Neural progenitor cell (in vitro differentiated cells): ENCODE data around the gene PDGFRB. TPM values are rescaled to one million over a fixed set of nuclear protein-coding genes. Genes with fewer than 3 reads are reported as not detected.

ENCODE experiments used
- DNase-seq: peaks from one replicate; pipeline ENCODE4 v3.0.0-alpha.2; 2016; ENCODE audit warnings: low spot score
- H2AFZ ChIP-seq: fragments of 200-600 bp; sonication (generic); replicated peaks from 2 replicates; pipeline ENCODE4 v1.6.1; 2016; ENCODE audit warnings: antibody characterized with exemption
- H3F3A ChIP-seq: fragments of 200-600 bp; sonication (generic); 2 replicates; pipeline ENCODE4 v1.6.1; 2016; ENCODE audit warnings: antibody characterized with exemption, low read depth
- H3K27ac ChIP-seq: fragments of 200-600 bp; sonication (generic); 2 replicates; pipeline ENCODE4 v1.5.1; 2016; ENCODE audit warnings: mild to moderate bottlenecking
- H3K27me3 ChIP-seq: fragments of 200-600 bp; sonication (generic); 2 replicates; pipeline ENCODE4 v1.6.1; 2016; ENCODE audit warnings: mild to moderate bottlenecking, moderate library complexity
- H3K36me3 ChIP-seq: fragments of 200-600 bp; sonication (generic); 2 replicates; pipeline ENCODE4 v1.5.1; 2016
- H3K4me1 ChIP-seq: fragments of 200-600 bp; sonication (generic); 2 replicates; pipeline ENCODE4 v1.6.1; 2016; ENCODE audit warnings: mixed run types
- H3K4me2 ChIP-seq: fragments of 200-600 bp; sonication (generic); 2 replicates; pipeline ENCODE4 v1.6.1; 2016
- H3K4me3 ChIP-seq: fragments of 200-600 bp; sonication (generic); 2 replicates; pipeline ENCODE4 v1.5.1; 2016
- H3K79me2 ChIP-seq: fragments of 200-600 bp; sonication (generic); 2 replicates; pipeline ENCODE4 v1.6.1; 2016; ENCODE audit warnings: low read depth
- H3K9ac ChIP-seq: fragments of 200-600 bp; sonication (generic); 2 replicates; pipeline ENCODE4 v1.6.1; 2016
- H3K9me3 ChIP-seq: fragments of 200-600 bp; sonication (generic); 2 replicates; pipeline ENCODE4 v1.5.1; 2016; ENCODE audit warnings: low read depth
- H4K20me1 ChIP-seq: fragments of 200-600 bp; sonication (generic); 2 replicates; pipeline ENCODE4 v1.6.1; 2016; ENCODE audit warnings: low read depth
- H3K27ac Mint-ChIP-seq: 3 replicates; pipeline ENCODE4 v1.8.0; 2021; ENCODE audit warnings: mixed read lengths
- H3K27me3 Mint-ChIP-seq: 2 replicates; pipeline ENCODE4 v1.8.0; 2022; ENCODE audit warnings: low read depth, mild to moderate bottlenecking, inconsistent platforms, moderate library complexity, mixed read lengths; ENCODE audit not compliant: insufficient read depth
- H3K36me3 Mint-ChIP-seq: 3 replicates; pipeline ENCODE4 v1.8.0; 2021; ENCODE audit warnings: mixed read lengths
- H3K4me1 Mint-ChIP-seq: 3 replicates; pipeline ENCODE4 v1.8.0; 2021; ENCODE audit warnings: mixed read lengths
- H3K4me3 Mint-ChIP-seq: 3 replicates; pipeline ENCODE4 v1.8.0; 2021; ENCODE audit warnings: mild to moderate bottlenecking, moderate library complexity, mixed read lengths
- H3K9me3 Mint-ChIP-seq: 3 replicates; pipeline ENCODE4 v1.8.0; 2020; ENCODE audit warnings: mixed read lengths
- CTCF ChIP-seq: fragments of 200-600 bp; sonication (generic); IDR thresholded peaks from 2 replicates; pipeline ENCODE4 v1.5.1; 2017; ENCODE audit warnings: antibody characterized with exemption, mild to moderate bottlenecking
- EZH2 ChIP-seq: fragments of 200-600 bp; sonication (generic); IDR thresholded peaks from 2 replicates; pipeline ENCODE4 v1.6.1; 2017; ENCODE audit warnings: antibody characterized with exemption, mild to moderate bottlenecking, moderate library complexity
- EZH2phosphoT487 ChIP-seq: fragments of 200-600 bp; sonication (generic); IDR thresholded peaks from 2 replicates; pipeline ENCODE4 v1.6.1; 2017; ENCODE audit warnings: antibody characterized with exemption
- total RNA-seq: library from RNA; depleted of rRNA; stranded (reverse); fragments of >200 nt; gene quantifications from 2 replicates; pipeline ENCODE4 v1.2.3, GENCODE V29; 2015; ENCODE audit warnings: low replicate concordance

The PDGFRB gene
- total RNA-seq, 1 donor from 2014 or later: 8.9 TPM

- Mint-ChIP-seq H3K36me3 (no peaks in the 10 kb centered on the region), H3K4me3 (peak overlapping the region; percentile 31), H3K27me3 (peaks cover 3% of the 10 kb centered on the region), H3K4me1 (peaks cover 37% of the 10 kb centered on the region), H3K9me3 (no peaks in the 10 kb centered on the region), H3K27ac (peak overlapping the region; percentile 59)
- no peaks in the 10 kb centered on the region for H4K20me1 ChIP-seq
- H3K27me3 ChIP-seq: no peaks in the 10 kb centered on the region
- no peak overlapping the region for H3K27ac ChIP-seq
- TF ChIP-seq EZH2 (no peak), CTCF (no peak), EZH2phosphoT487 (no peak)
- no peak overlapping the region for H3K4me3 ChIP-seq
- H3K36me3 ChIP-seq: no peaks in the 10 kb centered on the region
- H3K79me2 ChIP-seq: no peaks in the 10 kb centered on the region
- no peak overlapping the region for H2AFZ ChIP-seq
- H3K9me3 ChIP-seq: no peaks in the 10 kb centered on the region
- peaks cover 8% of the 10 kb centered on the region for H3F3A ChIP-seq
- no peak overlapping the region for H3K9ac ChIP-seq
- peak; percentile 73 for DNase-seq
- H3K4me1 ChIP-seq: peaks cover 17% of the 10 kb centered on the region
- no peak overlapping the region for H3K4me2 ChIP-seq
These were observed 43.2 kb downstream of the PDGFRB start for GRCh38 chr5:150112201-150113046.

- DNase-seq: peak; percentile 24
- H3K27me3 Mint-ChIP-seq: peaks cover 3% of the 10 kb centered on the region
- peak overlapping the region; percentile 7 for H3K4me2 ChIP-seq
- TF ChIP-seq EZH2: no peak
- no peak for TF ChIP-seq CTCF
- no peak for TF ChIP-seq EZH2phosphoT487
- H3K36me3 Mint-ChIP-seq: no peaks in the 10 kb centered on the region
- H3F3A ChIP-seq: peaks cover 8% of the 10 kb centered on the region
- no peak overlapping the region for H3K9ac ChIP-seq
- no peaks in the 10 kb centered on the region for H3K9me3 ChIP-seq
- H3K4me1 ChIP-seq: peaks cover 16% of the 10 kb centered on the region
- H3K27me3 ChIP-seq: no peaks in the 10 kb centered on the region
- no peaks in the 10 kb centered on the region for H3K79me2 ChIP-seq
- H4K20me1 ChIP-seq: no peaks in the 10 kb centered on the region
- no peak overlapping the region for H2AFZ ChIP-seq
- H3K36me3 ChIP-seq: no peaks in the 10 kb centered on the region
- H3K4me1 Mint-ChIP-seq: peaks cover 41% of the 10 kb centered on the region
- peak overlapping the region; percentile 77 for H3K27ac Mint-ChIP-seq
- no peaks in the 10 kb centered on the region for H3K9me3 Mint-ChIP-seq
- no peak overlapping the region for H3K4me3 ChIP-seq
- no peak overlapping the region for H3K27ac ChIP-seq
- H3K4me3 Mint-ChIP-seq: no peak overlapping the region
These were observed 44.5 kb downstream of the PDGFRB start for GRCh38 chr5:150111122-150111521.

GRCh38 chr5:150109921-150110320 is 45.7 kb downstream of the PDGFRB start:
- H3K4me3 ChIP-seq: no peak overlapping the region
- no peaks in the 10 kb centered on the region for H3K79me2 ChIP-seq
- no peak for TF ChIP-seq EZH2phosphoT487
- no peak for TF ChIP-seq EZH2
- TF ChIP-seq CTCF: no peak
- H3K4me1 ChIP-seq: peaks cover 16% of the 10 kb centered on the region
- Mint-ChIP-seq H3K4me1 (peaks cover 41% of the 10 kb centered on the region), H3K36me3 (no peaks in the 10 kb centered on the region), H3K27ac (peak overlapping the region; percentile 74), H3K9me3 (no peaks in the 10 kb centered on the region), H3K4me3 (no peak overlapping the region), H3K27me3 (peaks cover 3% of the 10 kb centered on the region)
- no peaks in the 10 kb centered on the region for H3K27me3 ChIP-seq
- H2AFZ ChIP-seq: no peak overlapping the region
- H3F3A ChIP-seq: peaks cover 8% of the 10 kb centered on the region
- no peak overlapping the region for H3K4me2 ChIP-seq
- no peaks in the 10 kb centered on the region for H3K36me3 ChIP-seq
- H3K9me3 ChIP-seq: no peaks in the 10 kb centered on the region
- H3K9ac ChIP-seq: no peak overlapping the region
- no peak for DNase-seq
- H4K20me1 ChIP-seq: no peaks in the 10 kb centered on the region
- no peak overlapping the region for H3K27ac ChIP-seq
